ENCODE data around the gene BAZ2B. TPM values are rescaled to one million over a fixed set of nuclear protein-coding genes. Genes with fewer than 3 reads are reported as not detected.
"Not testable (repeated sequence)": the region's sequence is repeated elsewhere in the genome, so short reads cannot be mapped to it uniquely, and the experiment has no call there.

The BAZ2B gene
- total RNA-seq, 1 donor from 2014 or later = 101 TPM

- Histone ChIP-seq H3K79me2 (ENCODE audit: low read depth) (no peaks in the 10 kb centered on the region), H3K27ac (no peak overlapping the region), H3K36me3 (peaks cover 30% of the 10 kb centered on the region), H3F3A (ENCODE audit: low read depth) (no peaks in the 10 kb centered on the region), H3K4me1 (no peaks in the 10 kb centered on the region), H3K9ac (no peak overlapping the region), H4K20me1 (ENCODE audit: low read depth) (no peaks in the 10 kb centered on the region), H3K27me3 (no peaks in the 10 kb centered on the region), H3K9me3 (ENCODE audit: low read depth) (no peaks in the 10 kb centered on the region), H2AFZ (replicated peaks) (no peak overlapping the region), H3K4me2 (no peak overlapping the region), H3K4me3 (no peak overlapping the region)
- Mint-ChIP-seq H3K27me3 (ENCODE audit: insufficient read depth, low read depth) (peaks cover 2% of the 10 kb centered on the region), H3K36me3 (peaks cover 20% of the 10 kb centered on the region), H3K27ac (no peak overlapping the region), H3K4me1 (no peaks in the 10 kb centered on the region), H3K9me3 (no peaks in the 10 kb centered on the region), H3K4me3 (no peak overlapping the region)
- DNase-seq (ENCODE audit: low spot score) = no peak
- TF ChIP-seq EZH2 (IDR thresholded peaks at IDR 0.05) (no peak), EZH2phosphoT487 (IDR thresholded peaks at IDR 0.05) (no peak), CTCF (IDR thresholded peaks at IDR 0.05) (no peak)
Observed at GRCh38 chr2:159409116-159409800, 207.1 kb downstream of the BAZ2B start.

GRCh38 chr2:159402790-159403189 lies 213.6 kb downstream of the BAZ2B start:
- Histone ChIP-seq H3K36me3 (peaks cover 16% of the 10 kb centered on the region), H3K9me3 (ENCODE audit: low read depth) (no peaks in the 10 kb centered on the region), H2AFZ (replicated peaks) (no peak overlapping the region), H4K20me1 (ENCODE audit: low read depth) (no peaks in the 10 kb centered on the region), H3K4me1 (peaks cover 3% of the 10 kb centered on the region), H3K4me3 (no peak overlapping the region), H3F3A (ENCODE audit: low read depth) (peaks cover 8% of the 10 kb centered on the region), H3K4me2 (no peak overlapping the region), H3K79me2 (ENCODE audit: low read depth) (no peaks in the 10 kb centered on the region), H3K27ac (no peak overlapping the region), H3K27me3 (no peaks in the 10 kb centered on the region), H3K9ac (no peak overlapping the region)
- Mint-ChIP-seq H3K4me1 (no peaks in the 10 kb centered on the region), H3K4me3 (no peak overlapping the region), H3K27me3 (ENCODE audit: insufficient read depth, low read depth) (no peaks in the 10 kb centered on the region), H3K9me3 (no peaks in the 10 kb centered on the region), H3K27ac (no peak overlapping the region), H3K36me3 (peaks cover 9% of the 10 kb centered on the region)
- no peak for TF ChIP-seq EZH2phosphoT487 (IDR thresholded peaks at IDR 0.05)
- TF ChIP-seq EZH2 (IDR thresholded peaks at IDR 0.05) = no peak
- DNase-seq (ENCODE audit: low spot score) = no peak

- H3K36me3 ChIP-seq = peaks cover 16% of the 10 kb centered on the region
- H3K9ac ChIP-seq; H3K9me3 ChIP-seq (ENCODE audit: low read depth); H3K27ac Mint-ChIP-seq; H3K4me1 Mint-ChIP-seq; H2AFZ ChIP-seq (replicated peaks); H3K79me2 ChIP-seq (ENCODE audit: low read depth); H3K9me3 Mint-ChIP-seq; DNase-seq (ENCODE audit: low spot score); H3K4me3 ChIP-seq; H3K4me3 Mint-ChIP-seq; H3K27me3 ChIP-seq; H3K27me3 Mint-ChIP-seq (ENCODE audit: insufficient read depth, low read depth); H3K4me1 ChIP-seq; H3F3A ChIP-seq (ENCODE audit: low read depth); H3K27ac ChIP-seq; H3K4me2 ChIP-seq; H4K20me1 ChIP-seq (ENCODE audit: low read depth); H3K36me3 Mint-ChIP-seq: not testable (repeated sequence)
Observed at GRCh38 chr2:159402160-159402559, 214.2 kb downstream of the BAZ2B start.

- peaks cover 3% of the 10 kb centered on the region for H3K4me1 ChIP-seq
- peaks cover 15% of the 10 kb centered on the region for H3K36me3 ChIP-seq
- peaks cover 4% of the 10 kb centered on the region for H3K36me3 Mint-ChIP-seq
- no peak overlapping the region for H3K4me2 ChIP-seq
- H4K20me1 ChIP-seq (ENCODE audit: low read depth) = no peaks in the 10 kb centered on the region
- H3K9ac ChIP-seq = no peak overlapping the region
- H3F3A ChIP-seq (ENCODE audit: low read depth) = peaks cover 8% of the 10 kb centered on the region
- no peak overlapping the region for H2AFZ ChIP-seq (replicated peaks)
- H3K79me2 ChIP-seq (ENCODE audit: low read depth) = no peaks in the 10 kb centered on the region
- no peak for DNase-seq (ENCODE audit: low spot score)
- no peaks in the 10 kb centered on the region for H3K27me3 ChIP-seq
- no peak overlapping the region for H3K4me3 Mint-ChIP-seq
- H3K4me3 ChIP-seq = no peak overlapping the region
- TF ChIP-seq EZH2phosphoT487 (IDR thresholded peaks at IDR 0.05) (no peak), EZH2 (IDR thresholded peaks at IDR 0.05) (no peak), CTCF (IDR thresholded peaks at IDR 0.05) (no peak)
- H3K27ac Mint-ChIP-seq = no peak overlapping the region
- no peaks in the 10 kb centered on the region for H3K9me3 ChIP-seq (ENCODE audit: low read depth)
- no peaks in the 10 kb centered on the region for H3K9me3 Mint-ChIP-seq
- no peaks in the 10 kb centered on the region for H3K27me3 Mint-ChIP-seq (ENCODE audit: insufficient read depth, low read depth)
- peak overlapping the region; percentile 43 for H3K27ac ChIP-seq
- no peaks in the 10 kb centered on the region for H3K4me1 Mint-ChIP-seq
Observed at GRCh38 chr2:159399716-159400415, 216.5 kb downstream of the BAZ2B start.
